ES-I3 (cell line): ENCODE measurements around the gene PRPF4.
"Not testable (repeated sequence)": the region's sequence is repeated elsewhere in the genome, so short reads cannot be mapped to it uniquely, and the experiment has no call there.

Source experiments
- H3K36me3 ChIP-seq: 2 replicates; pipeline ENCODE4 v1.6.1; 2013; ENCODE audit warnings: mild to moderate bottlenecking, low read length, control low read depth, moderate library complexity; ENCODE audit not compliant: insufficient read depth
- H3K4me1 ChIP-seq: 2 replicates; pipeline ENCODE4 v1.6.1; 2013; ENCODE audit warnings: mild to moderate bottlenecking, control low read depth, low read length; ENCODE audit not compliant: insufficient read depth
- H3K9ac ChIP-seq: 2 replicates; pipeline ENCODE4 v1.6.1; 2013; ENCODE audit warnings: low read depth, mild to moderate bottlenecking, low read length, moderate library complexity
- H3K9me3 ChIP-seq: 2 replicates; pipeline ENCODE4 v1.6.1; 2013; ENCODE audit warnings: mild to moderate bottlenecking, low read length, moderate library complexity; ENCODE audit not compliant: control insufficient read depth, insufficient read depth

The PRPF4 gene

GRCh38 chr9:113275157-113276131 is at the start of gene PRPF4, which contains the start of gene CDC26:
Gene PRPF4 (plus strand): TSS chr9:113275658. CDS start chr9:113275744, 86 bp downstream.
Gene CDC26 (minus strand): TSS chr9:113275572. CDS start chr9:113272507, 3,065 bp downstream.
- Histone ChIP-seq H3K9ac (peak within 1 kb of the TSS; percentile 82), H3K9me3 (no peaks in the 10 kb centered on the region), H3K36me3 (peaks cover 29% of the 10 kb centered on the region), H3K4me1 (peaks cover 4% of the 10 kb centered on the region; the same call in 1 of the 2 replicates)

GRCh38 chr9:113227436-113227835 is 48.0 kb upstream of the PRPF4 start:
- no peaks in the 10 kb centered on the region for H3K36me3 ChIP-seq
- H3K9ac ChIP-seq = no peak overlapping the region
- no peaks in the 10 kb centered on the region for H3K9me3 ChIP-seq
- H3K4me1 ChIP-seq = no peaks in the 10 kb centered on the region

- Histone ChIP-seq H3K4me1 (no peaks in the 10 kb centered on the region), H3K36me3 (no peaks in the 10 kb centered on the region), H3K9ac (no peak overlapping the region), H3K9me3 (no peaks in the 10 kb centered on the region)
Observed at GRCh38 chr9:113228130-113228665, 47.3 kb upstream of the PRPF4 start.

GRCh38 chr9:113231701-113232100 is 43.8 kb upstream of the PRPF4 start:
- Histone ChIP-seq H3K9ac (no peak overlapping the region), H3K4me1 (no peaks in the 10 kb centered on the region), H3K9me3 (no peaks in the 10 kb centered on the region), H3K36me3 (no peaks in the 10 kb centered on the region)

GRCh38 chr9:113235701-113236255 is 39.7 kb upstream of the PRPF4 start:
- H3K9me3 ChIP-seq, H3K4me1 ChIP-seq, H3K36me3 ChIP-seq, H3K9ac ChIP-seq: not testable (repeated sequence)

- Histone ChIP-seq H3K9me3 (no peaks in the 10 kb centered on the region), H3K36me3 (peaks cover 3% of the 10 kb centered on the region; the same call in 1 of the 2 replicates), H3K4me1 (no peaks in the 10 kb centered on the region)
Observed at GRCh38 chr9:113237026-113237425, 38.4 kb upstream of the PRPF4 start.

GRCh38 chr9:113238202-113238858 is 37.1 kb upstream of the PRPF4 start:
- H3K9ac ChIP-seq = no peak overlapping the region
- no peaks in the 10 kb centered on the region for H3K4me1 ChIP-seq
- H3K36me3 ChIP-seq = peaks cover 3% of the 10 kb centered on the region; the same call in 1 of the 2 replicates
- H3K9me3 ChIP-seq = no peaks in the 10 kb centered on the region

More at GRCh38 chr9:113237026-113237425, 38.4 kb upstream of the PRPF4 start:
- no peak overlapping the region for H3K9ac ChIP-seq

GRCh38 chr9:113238859-113239232 is 36.6 kb upstream of the PRPF4 start:
- Histone ChIP-seq H3K36me3 (peaks cover 3% of the 10 kb centered on the region; the same call in 1 of the 2 replicates), H3K9ac (no peak overlapping the region), H3K4me1 (no peaks in the 10 kb centered on the region), H3K9me3 (no peaks in the 10 kb centered on the region)

GRCh38 chr9:113241161-113241560 is 34.3 kb upstream of the PRPF4 start:
- Histone ChIP-seq H3K9me3 (no peaks in the 10 kb centered on the region), H3K4me1 (no peaks in the 10 kb centered on the region), H3K36me3 (peaks cover 3% of the 10 kb centered on the region; the same call in 1 of the 2 replicates), H3K9ac (no peak overlapping the region)

GRCh38 chr9:113244556-113244955 is 30.9 kb upstream of the PRPF4 start:
- Histone ChIP-seq H3K4me1 (no peaks in the 10 kb centered on the region), H3K9me3 (no peaks in the 10 kb centered on the region), H3K9ac (no peak overlapping the region), H3K36me3 (no peaks in the 10 kb centered on the region)

GRCh38 chr9:113245894-113246293 is 29.6 kb upstream of the PRPF4 start:
- H3K4me1 ChIP-seq = no peaks in the 10 kb centered on the region
- H3K9ac ChIP-seq = no peak overlapping the region
- H3K36me3 ChIP-seq = no peaks in the 10 kb centered on the region
- no peaks in the 10 kb centered on the region for H3K9me3 ChIP-seq

- Histone ChIP-seq H3K36me3 (no peaks in the 10 kb centered on the region), H3K9me3 (no peaks in the 10 kb centered on the region), H3K9ac (no peak overlapping the region), H3K4me1 (no peaks in the 10 kb centered on the region)
Observed at GRCh38 chr9:113246928-113247327, 28.5 kb upstream of the PRPF4 start.

- Histone ChIP-seq H3K9me3 (no peaks in the 10 kb centered on the region), H3K4me1 (no peaks in the 10 kb centered on the region), H3K9ac (no peak overlapping the region), H3K36me3 (no peaks in the 10 kb centered on the region)
Observed at GRCh38 chr9:113247640-113248039, 27.8 kb upstream of the PRPF4 start.

GRCh38 chr9:113249661-113250060 is 25.8 kb upstream of the PRPF4 start:
- H3K36me3 ChIP-seq, H3K9ac ChIP-seq, H3K4me1 ChIP-seq, H3K9me3 ChIP-seq: not testable (repeated sequence)
